ENCODE measurements around the gene RPGRIP1L. TPM values are rescaled to one million over a fixed set of nuclear protein-coding genes. Genes with fewer than 3 reads are reported as not detected.

Gene RPGRIP1L
- total and polyA plus RNA-seq, 9 of the 15 experiments (the other 6 are each of a cell fraction or from before 2014, with no cell fraction given), result 3.2 to 7.7 (median 5.8) TPM

DNA sequence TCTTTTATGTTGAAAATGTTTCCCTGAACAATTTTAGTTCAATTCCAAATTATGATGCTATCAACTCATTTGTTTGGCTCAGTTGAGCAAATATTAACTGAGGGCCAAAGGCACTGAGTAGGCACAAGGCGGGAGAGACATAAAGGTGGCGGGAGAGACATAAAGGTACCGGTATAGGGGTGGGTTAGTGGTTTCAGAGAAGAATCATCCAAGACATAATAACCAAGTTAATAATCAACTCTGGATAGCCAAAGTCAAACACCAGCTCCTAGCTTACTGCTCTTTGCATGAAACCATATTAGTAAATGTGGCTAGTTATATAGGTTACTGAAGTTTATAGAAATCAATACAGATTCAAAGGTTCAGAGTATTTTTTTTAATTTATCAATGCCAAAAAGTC, 91.7 kb downstream of the RPGRIP1L start:
- Histone ChIP-seq H4K20me1 (replicated peaks; ENCODE audit: control insufficient read depth, insufficient read depth, low read length) (no peaks in the 10 kb centered on the region), H3K9me1 (ENCODE audit: control insufficient read depth, insufficient read depth, low read length) (no peaks in the 10 kb centered on the region), H3K9me3 (replicated peaks; ENCODE audit: control insufficient read depth, insufficient read depth, low read depth, low read length) (no peaks in the 10 kb centered on the region), H3K36me3 (ENCODE audit: control insufficient read depth, insufficient read depth, low read length) (no peaks in the 10 kb centered on the region), H2AFZ (ENCODE audit: low read depth, low read length) (no peak overlapping the region), H3K4me3 (no peak overlapping the region), H3K27ac (ENCODE audit: extremely low read depth, low read depth, low read length) (no peak overlapping the region), H3K79me2 (ENCODE audit: control insufficient read depth, insufficient read depth, low read length) (no peaks in the 10 kb centered on the region), H3K27me3 (ENCODE audit: control insufficient read depth in 2 of 2, insufficient read depth in 2 of 2, low read length in 2 of 2) (no peaks in the 10 kb centered on the region; a peak in 1 of 5 replicates), H3K4me2 (ENCODE audit: insufficient read depth, low read length) (no peak overlapping the region), H3K9ac (ENCODE audit: insufficient read depth in 1 of 2, low read depth in 2 of 2, low read length in 2 of 2) (no peak overlapping the region), H3K4me1 (replicated peaks in 1 of 2; ENCODE audit: control insufficient read depth in 2 of 2, insufficient read depth in 2 of 2, low read length in 2 of 2) (no peaks in the 10 kb centered on the region)
- POLR2A ChIA-PET, result no interaction called here
- FAIRE-seq (no peak), ATAC-seq (no peak), DNase-seq (ENCODE audit: extremely low read depth in 1 of 4, low spot score in 3 of 4) (no peak)
- no peak for TF ChIP-seq ZNF280A (IDR thresholded peaks at IDR 0.05; ENCODE audit: low read depth, partially characterized antibody)
- TF ChIP-seq, protein P1, sequence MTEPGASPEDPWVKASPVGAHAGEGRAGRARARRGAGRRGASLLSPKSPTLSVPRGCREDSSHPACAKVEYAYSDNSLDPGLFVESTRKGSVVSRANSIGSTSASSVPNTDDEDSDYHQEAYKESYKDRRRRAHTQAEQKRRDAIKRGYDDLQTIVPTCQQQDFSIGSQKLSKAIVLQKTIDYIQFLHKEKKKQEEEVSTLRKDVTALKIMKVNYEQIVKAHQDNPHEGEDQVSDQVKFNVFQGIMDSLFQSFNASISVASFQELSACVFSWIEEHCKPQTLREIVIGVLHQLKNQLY (CRISPR knock-in tag; conservative IDR thresholded peaks at IDR 0.05), result no peak
- TF ChIP-seq PHF20 (IDR thresholded peaks at IDR 0.05; ENCODE audit: partially characterized antibody), result no peak
- no peak for TF ChIP-seq ARHGAP35 (IDR thresholded peaks at IDR 0.05; ENCODE audit: partially characterized antibody)
- TF ChIP-seq MCM2 (IDR thresholded peaks at IDR 0.05; ENCODE audit: low read depth), result no peak
- TF ChIP-seq ZNF134 (CRISPR knock-in tag; conservative IDR thresholded peaks at IDR 0.05), result no peak
- TF ChIP-seq MTA1 (IDR thresholded peaks at IDR 0.05; ENCODE audit: borderline replicate concordance), result no peak
- no peak for TF ChIP-seq ZNF583 (CRISPR knock-in tag; IDR thresholded peaks at IDR 0.05)
- no peak for TF ChIP-seq ZNF175 (CRISPR knock-in tag; IDR thresholded peaks at IDR 0.05; ENCODE audit: low read depth)
- no peak for TF ChIP-seq ATF4 (CRISPR knock-in tag; IDR thresholded peaks at IDR 0.05)
- no peak for TF ChIP-seq ZFP30 (CRISPR knock-in tag; IDR thresholded peaks at IDR 0.05; ENCODE audit: borderline replicate concordance)
- TF ChIP-seq CAMTA2 (CRISPR knock-in tag; conservative IDR thresholded peaks at IDR 0.05), result no peak
- in situ Hi-C loops (cut with MboI), result no loop called here
- intact Hi-C loops (cut with micrococcal nuclease), result no loop called here
- CTCF ChIA-PET (ENCODE audit: low intra/inter-chr PET ratio), result no interaction called here
- 2% methylated on average over 3 of the region's 3 CpGs for WGBS (ENCODE audit: insufficient coverage, low coverage, missing lambda C conversion rate)
- BruUV-seq (replicated peaks), result no TSS peak
